Activated CD4-positive, alpha-beta T cell treated with anti-CD3 and anti-CD28 coated beads, Interleukin-2, amount 10 ng/mL, durations not matched to agents 7 days and 5 days (primary cell): ENCODE data around the gene PPARD. TPM values are rescaled to one million over a fixed set of nuclear protein-coding genes. Genes with fewer than 3 reads are reported as not detected.
"Not testable (repeated sequence)": the region's sequence is repeated elsewhere in the genome, so short reads cannot be mapped to it uniquely, and the experiment has no call there.

ENCODE experiments used
- CTCF ChIA-PET: fragments of 350-600 bp; sonication (Branson Sonifier 250); formaldehyde crosslinking; loops from one replicate; lab custom pipeline; 2021; ENCODE audit warnings: antibody characterized with exemption; lab: Charles Lee
- POLR2A ChIA-PET: fragments of 350-600 bp; sonication (Branson Sonifier 250); formaldehyde crosslinking; loops from one replicate; lab custom pipeline; 2021; ENCODE audit warnings: antibody characterized with exemption; lab: Charles Lee
- DNase-seq: peaks from one replicate; pipeline ENCODE4 v3.0.0-alpha.2; 2020
- H3K27ac Mint-ChIP-seq: one replicate; pipeline ENCODE4 v1.8.0; 2021; ENCODE audit warnings: mild to moderate bottlenecking, moderate library complexity, mixed read lengths
- H3K27me3 Mint-ChIP-seq: one replicate; pipeline ENCODE4 v1.8.0; 2021; ENCODE audit warnings: mixed read lengths
- H3K36me3 Mint-ChIP-seq: one replicate; pipeline ENCODE4 v1.8.0; 2021; ENCODE audit warnings: low read depth, mixed read lengths
- H3K4me1 Mint-ChIP-seq: one replicate; pipeline ENCODE4 v1.8.0; 2021; ENCODE audit warnings: mixed read lengths
- H3K4me3 Mint-ChIP-seq: one replicate; pipeline ENCODE4 v1.8.0; 2021; ENCODE audit warnings: mild to moderate bottlenecking, moderate library complexity, mixed read lengths
- H3K9me3 Mint-ChIP-seq: one replicate; pipeline ENCODE4 v1.8.0; 2021; ENCODE audit warnings: mixed read lengths
- total RNA-seq, 2 experiments: library from RNA; stranded (reverse); gene quantifications; one replicate each; pipeline ENCODE4 v1.2.3, GENCODE V29; 2021

PPARD gene
- total RNA-seq, 2 experiments from 2014 or later = 24.4 to 25.8 TPM

- peaks cover 32% of the 10 kb centered on the region for H3K36me3 Mint-ChIP-seq
- H3K9me3 Mint-ChIP-seq = no peaks in the 10 kb centered on the region
- H3K4me1 Mint-ChIP-seq = peaks cover 15% of the 10 kb centered on the region
- H3K27me3 Mint-ChIP-seq = no peaks in the 10 kb centered on the region
- DNase-seq = no peak
- peak overlapping the region; percentile 38 for H3K27ac Mint-ChIP-seq
- ChIA-PET CTCF (interaction anchor here (0.6 to 1.5 kb wide), 4 partner anchors 10 to 830 kb away, joined by 3 to 6 read pairs (median 4); no protein-coding TSS in a partner anchor), POLR2A (interaction anchor here (0.6 kb wide), 1 partner anchor 42 kb away, joined by 4 read pairs; no protein-coding TSS in a partner anchor)
- H3K4me3 Mint-ChIP-seq = no peak overlapping the region
Measured at GRCh38 chr6:35377002-35377401, 34.6 kb downstream of the PPARD start.

DNA sequence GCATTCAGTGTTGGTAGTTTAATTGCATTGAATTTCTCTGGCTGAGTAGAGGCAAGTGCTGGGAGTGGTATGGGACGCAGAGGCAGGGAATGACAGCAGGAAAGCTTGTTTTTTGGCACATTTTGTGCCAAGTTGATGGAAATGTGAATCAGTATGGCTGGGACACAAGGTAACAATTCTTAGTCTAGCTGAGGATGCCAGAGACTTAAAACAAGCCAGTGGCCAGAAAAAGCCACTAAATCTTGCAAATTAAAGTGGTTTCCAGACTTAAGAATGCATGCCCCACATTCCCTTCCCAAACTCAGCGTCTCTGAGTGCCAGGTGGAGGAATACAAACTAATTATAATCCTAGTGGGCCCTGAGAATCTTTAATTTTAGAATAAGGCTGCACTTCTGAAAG, 35.9 kb downstream of the PPARD start:
- no peak for DNase-seq
- peaks cover 15% of the 10 kb centered on the region for H3K4me1 Mint-ChIP-seq
- CTCF ChIA-PET = interaction anchor here (0.6 to 1.1 kb wide), 3 partner anchors 12 to 74 kb away, joined by 3 to 4 read pairs (median 3); partner anchors contain the start of gene FANCE
- H3K27ac Mint-ChIP-seq = no peak overlapping the region
- peaks cover 39% of the 10 kb centered on the region for H3K36me3 Mint-ChIP-seq
- H3K4me3 Mint-ChIP-seq = no peak overlapping the region
- H3K9me3 Mint-ChIP-seq = peaks cover 3% of the 10 kb centered on the region
- POLR2A ChIA-PET = interaction anchor here (0.5 kb wide), 1 partner anchor 146 kb away, joined by 3 read pairs; no protein-coding TSS in a partner anchor
- H3K27me3 Mint-ChIP-seq = no peaks in the 10 kb centered on the region

DNA sequence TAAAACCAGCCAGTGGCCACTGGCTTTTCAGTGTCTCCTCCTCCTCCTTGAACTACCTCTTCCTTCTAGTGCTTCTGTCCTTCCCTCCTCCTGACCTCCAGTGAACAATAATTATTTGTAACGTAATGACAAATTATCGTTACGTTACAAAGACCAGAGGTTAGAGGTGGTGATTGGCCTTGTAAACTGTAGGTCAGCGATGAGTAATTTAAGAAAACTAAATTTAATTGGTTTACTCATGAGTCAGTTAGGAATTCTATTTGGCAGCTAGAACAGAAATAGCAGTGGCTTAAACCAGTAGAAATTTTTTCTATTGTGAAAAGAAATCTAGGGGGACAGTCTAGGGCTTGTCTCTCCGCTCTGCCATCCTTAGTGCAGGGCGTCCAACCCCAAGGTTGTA, 38.8 kb downstream of the PPARD start:
- H3K27ac Mint-ChIP-seq = no peak overlapping the region
- H3K4me3 Mint-ChIP-seq = no peak overlapping the region
- POLR2A ChIA-PET = no interaction called here
- H3K4me1 Mint-ChIP-seq = peaks cover 16% of the 10 kb centered on the region
- peaks cover 3% of the 10 kb centered on the region for H3K9me3 Mint-ChIP-seq
- no peaks in the 10 kb centered on the region for H3K27me3 Mint-ChIP-seq
- CTCF ChIA-PET = no interaction called here
- H3K36me3 Mint-ChIP-seq = peaks cover 36% of the 10 kb centered on the region
- DNase-seq = no peak

GRCh38 chr6:35382015-35382414, 39.7 kb downstream of the PPARD start:
- Mint-ChIP-seq H3K9me3 (peaks cover 3% of the 10 kb centered on the region), H3K36me3 (peaks cover 36% of the 10 kb centered on the region), H3K27ac (no peak overlapping the region), H3K4me1 (peaks cover 13% of the 10 kb centered on the region), H3K4me3 (no peak overlapping the region), H3K27me3 (no peaks in the 10 kb centered on the region)
- DNase-seq = no peak
- CTCF ChIA-PET = no interaction called here
- POLR2A ChIA-PET = no interaction called here

DNA sequence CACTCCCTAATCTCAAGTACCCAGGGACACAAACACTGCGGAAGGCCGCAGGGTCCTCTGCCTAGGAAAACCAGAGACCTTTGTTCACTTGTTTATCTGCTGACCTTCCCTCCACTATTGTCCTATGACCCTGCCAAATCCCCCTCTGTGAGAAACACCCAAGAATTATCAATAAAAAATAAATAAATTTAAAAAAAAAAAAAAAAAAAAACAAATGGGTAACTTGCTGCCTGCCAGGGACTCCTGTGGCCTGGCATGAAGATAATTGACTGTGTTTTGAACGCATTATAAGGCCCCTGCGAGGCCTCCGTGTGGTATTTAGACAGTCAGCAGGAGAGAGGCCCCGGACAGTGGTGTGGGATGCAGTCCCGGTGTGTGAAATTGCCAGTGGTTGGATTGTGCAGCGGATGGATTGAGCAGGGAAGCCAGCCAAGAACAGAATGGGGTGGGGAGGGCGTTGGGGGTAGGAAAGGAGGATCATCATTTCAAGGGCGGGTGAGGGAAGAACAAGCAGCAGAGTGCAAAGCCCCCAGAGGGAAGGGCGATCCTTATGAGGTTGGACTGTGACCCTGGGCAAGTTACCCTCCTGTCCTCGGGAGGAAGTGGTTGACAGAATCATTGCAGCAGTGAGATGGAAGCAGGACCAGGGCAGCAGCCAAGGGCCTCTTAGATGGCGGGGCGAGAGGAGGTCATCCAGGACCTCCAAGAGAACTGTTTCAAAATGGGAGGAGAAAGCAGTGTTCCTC, 43.3 kb downstream of the PPARD start:
- Mint-ChIP-seq H3K9me3 (peaks cover 3% of the 10 kb centered on the region), H3K4me3 (no peak overlapping the region), H3K27ac (no peak overlapping the region), H3K27me3 (no peaks in the 10 kb centered on the region), H3K36me3 (peaks cover 32% of the 10 kb centered on the region), H3K4me1 (peaks cover 22% of the 10 kb centered on the region)
- DNase-seq = no peak
- ChIA-PET POLR2A (no interaction called here), CTCF (no interaction called here)

- ChIA-PET POLR2A (no interaction called here), CTCF (interaction anchor here (0.9 to 1.6 kb wide), 2 partner anchors 10 to 21 kb away, joined by 3 to 6 read pairs; no protein-coding TSS in a partner anchor)
- no peak for DNase-seq
- H3K36me3 Mint-ChIP-seq = peaks cover 20% of the 10 kb centered on the region
- no peak overlapping the region for H3K27ac Mint-ChIP-seq
- no peaks in the 10 kb centered on the region for H3K27me3 Mint-ChIP-seq
- peaks cover 3% of the 10 kb centered on the region for H3K9me3 Mint-ChIP-seq
- peaks cover 32% of the 10 kb centered on the region for H3K4me1 Mint-ChIP-seq
- no peak overlapping the region for H3K4me3 Mint-ChIP-seq
Measured at GRCh38 chr6:35386989-35387388, 44.6 kb downstream of the PPARD start.

DNA sequence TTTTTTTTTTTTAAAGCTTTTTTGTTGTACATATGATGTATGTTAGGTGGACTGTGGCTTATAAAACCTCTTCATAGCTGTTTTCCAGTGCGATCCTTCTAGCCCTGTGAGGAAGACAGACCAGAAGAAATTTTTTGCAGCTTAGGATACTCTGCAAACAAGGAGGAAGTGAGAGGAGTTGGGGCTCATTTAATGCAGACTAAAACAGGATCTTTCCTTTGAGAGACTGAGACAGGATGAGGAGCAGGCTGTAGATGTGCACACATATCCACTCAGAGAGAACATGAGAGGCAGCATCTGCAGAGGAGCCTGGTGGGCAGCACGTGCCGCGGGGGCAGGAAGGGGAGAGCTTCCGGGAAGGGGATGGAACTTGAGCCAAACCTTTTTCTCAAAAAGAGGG, 45.7 kb downstream of the PPARD start:
- DNase-seq = no peak
- Mint-ChIP-seq H3K27ac (no peak overlapping the region), H3K36me3 (peaks cover 10% of the 10 kb centered on the region), H3K4me3 (no peak overlapping the region), H3K27me3 (no peaks in the 10 kb centered on the region), H3K9me3 (peaks cover under 1% of the 10 kb centered on the region), H3K4me1 (peaks cover 40% of the 10 kb centered on the region)
- ChIA-PET POLR2A (no interaction called here), CTCF (interaction anchor here (0.6 to 1.6 kb wide), 2 partner anchors 11 to 13 kb away, joined by 3 to 6 read pairs; no protein-coding TSS in a partner anchor)

DNA sequence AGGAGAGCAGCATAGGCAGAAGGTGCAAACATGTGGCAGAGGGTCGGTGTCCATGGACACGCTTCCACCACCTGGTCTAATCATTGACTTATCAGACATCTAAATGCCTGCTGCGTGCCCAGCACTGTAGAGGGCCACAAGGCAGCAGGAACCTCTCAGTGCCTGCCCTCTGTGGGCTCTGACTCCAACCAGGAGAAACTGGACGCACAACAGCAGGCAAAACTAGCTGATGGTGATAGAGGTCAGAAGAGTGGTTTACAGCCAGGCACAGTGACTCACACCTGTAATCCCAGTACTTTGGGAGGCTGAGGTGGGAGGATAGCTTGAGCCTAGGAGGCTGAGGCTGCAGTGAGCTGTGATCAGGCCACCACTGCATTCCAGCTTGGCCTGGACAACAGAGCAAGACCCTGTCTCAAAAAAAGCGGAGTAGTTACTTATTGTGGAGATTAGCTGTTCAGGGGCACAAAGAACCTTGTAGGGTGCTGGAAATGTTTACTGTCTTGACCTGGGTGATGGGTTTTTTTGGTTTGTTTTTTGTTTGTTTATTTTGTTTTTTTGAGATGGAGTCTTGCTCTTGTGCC, 46.5 kb downstream of the PPARD start:
- DNase-seq = no peak
- no peak overlapping the region for H3K27ac Mint-ChIP-seq
- H3K27me3 Mint-ChIP-seq = no peaks in the 10 kb centered on the region
- H3K4me1 Mint-ChIP-seq = peaks cover 48% of the 10 kb centered on the region
- POLR2A ChIA-PET = no interaction called here
- CTCF ChIA-PET = no interaction called here
- H3K9me3 Mint-ChIP-seq = no peaks in the 10 kb centered on the region
- peaks cover 9% of the 10 kb centered on the region for H3K36me3 Mint-ChIP-seq
- H3K4me3 Mint-ChIP-seq = no peak overlapping the region

DNA sequence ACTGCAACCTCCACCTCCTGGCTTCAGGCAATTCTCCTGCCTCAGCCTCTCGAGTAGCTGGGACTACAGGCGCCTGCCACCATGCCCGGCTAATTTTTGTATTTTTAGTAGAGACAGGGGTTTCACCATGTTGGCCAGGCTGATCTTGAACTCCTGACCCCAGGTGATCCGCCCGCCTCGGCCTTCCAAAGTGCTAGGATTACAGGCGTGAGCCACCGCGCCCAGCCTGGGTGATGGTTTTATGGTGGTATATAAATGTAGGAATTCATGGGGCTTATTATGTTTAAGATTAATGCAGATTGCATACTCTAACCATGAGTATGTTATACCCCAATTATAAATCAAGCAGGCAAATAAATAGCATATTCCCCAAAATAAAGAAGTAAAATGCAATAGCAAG, 47.0 kb downstream of the PPARD start:
- CTCF ChIA-PET = interaction anchor here (1.4 kb wide), 1 partner anchor 11 kb away, joined by 4 read pairs; no protein-coding TSS in a partner anchor
- POLR2A ChIA-PET = not testable (repeated sequence)

DNA sequence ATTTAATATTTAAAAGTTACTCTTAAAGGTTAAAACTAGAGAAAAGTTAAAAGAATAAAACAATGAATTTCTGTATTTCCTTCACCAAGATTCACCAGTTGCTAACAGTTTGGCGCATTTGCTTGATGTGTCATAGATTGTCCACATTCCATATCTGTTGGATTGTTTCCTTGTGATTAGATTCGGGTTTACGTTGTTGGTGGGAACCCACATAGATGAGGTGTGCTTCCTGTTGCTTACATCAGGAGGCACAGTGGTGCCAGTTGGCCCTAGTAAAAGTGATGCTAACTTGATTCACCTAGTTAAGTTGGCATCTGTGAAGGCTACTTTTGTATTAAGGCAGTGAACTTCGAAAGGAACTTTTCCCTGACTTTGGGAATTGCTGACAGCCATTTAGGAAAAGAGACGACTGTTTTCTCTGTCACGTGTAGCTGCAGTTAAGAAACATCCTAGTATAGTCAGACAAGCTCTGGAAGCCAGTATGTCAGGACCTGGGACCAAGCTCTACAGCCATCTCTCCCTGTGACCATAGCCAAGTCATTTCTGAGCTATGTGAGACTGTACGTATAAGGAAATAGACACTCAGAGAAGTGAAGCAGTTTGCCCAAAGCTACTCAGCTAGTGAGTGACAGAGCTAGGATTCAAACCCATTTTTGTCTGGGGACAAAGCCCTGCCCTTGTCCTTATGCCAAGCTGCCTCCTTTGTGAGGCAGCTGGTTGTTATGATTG, 49.0 kb downstream of the PPARD start:
- no peak for DNase-seq
- Mint-ChIP-seq H3K4me3 (no peak overlapping the region), H3K36me3 (peaks cover 11% of the 10 kb centered on the region), H3K9me3 (no peaks in the 10 kb centered on the region), H3K4me1 (peaks cover 59% of the 10 kb centered on the region), H3K27me3 (no peaks in the 10 kb centered on the region), H3K27ac (peak overlapping the region; percentile 51)
- POLR2A ChIA-PET = interaction anchor here (0.7 kb wide), 1 partner anchor 293 kb away, joined by 3 read pairs; no protein-coding TSS in a partner anchor
- CTCF ChIA-PET = interaction anchor here (0.7 to 1.2 kb wide), 3 partner anchors 9 to 56 kb away, joined by 3 read pairs; no protein-coding TSS in a partner anchor

More for the DNA sequence above, 47.0 kb downstream of the PPARD start:
- H3K9me3 Mint-ChIP-seq, H3K4me3 Mint-ChIP-seq, H3K27ac Mint-ChIP-seq, DNase-seq, H3K27me3 Mint-ChIP-seq: not testable (repeated sequence)
- Mint-ChIP-seq H3K36me3 (peaks cover 13% of the 10 kb centered on the region), H3K4me1 (peaks cover 53% of the 10 kb centered on the region)

- CTCF ChIA-PET = interaction anchor here (0.9 to 1.2 kb wide), 2 partner anchors 9 to 55 kb away, joined by 3 read pairs; no protein-coding TSS in a partner anchor
- Mint-ChIP-seq H3K36me3 (peaks cover 11% of the 10 kb centered on the region), H3K4me3 (no peak overlapping the region), H3K9me3 (no peaks in the 10 kb centered on the region), H3K27me3 (no peaks in the 10 kb centered on the region), H3K4me1 (peaks cover 56% of the 10 kb centered on the region), H3K27ac (no peak overlapping the region)
- POLR2A ChIA-PET = no interaction called here
- no peak for DNase-seq
Measured at GRCh38 chr6:35392111-35392702, 49.8 kb downstream of the PPARD start.
